Stimulated activated CD4-positive, alpha-beta T cell treated with anti-CD3 and anti-CD28 coated beads, TNF-alpha, amount 100 ng/mL, for 1 hour (primary cell): Measurements from ENCODE around the gene KIF1C.

Experiments used
- DNase-seq, 3 donors: peaks; one replicate each; pipeline ENCODE4 v3.0.0-alpha.2; 2020; ENCODE audit warnings: low read depth in 3 of 3, low spot score in 1 of 3

KIF1C gene

DNA sequence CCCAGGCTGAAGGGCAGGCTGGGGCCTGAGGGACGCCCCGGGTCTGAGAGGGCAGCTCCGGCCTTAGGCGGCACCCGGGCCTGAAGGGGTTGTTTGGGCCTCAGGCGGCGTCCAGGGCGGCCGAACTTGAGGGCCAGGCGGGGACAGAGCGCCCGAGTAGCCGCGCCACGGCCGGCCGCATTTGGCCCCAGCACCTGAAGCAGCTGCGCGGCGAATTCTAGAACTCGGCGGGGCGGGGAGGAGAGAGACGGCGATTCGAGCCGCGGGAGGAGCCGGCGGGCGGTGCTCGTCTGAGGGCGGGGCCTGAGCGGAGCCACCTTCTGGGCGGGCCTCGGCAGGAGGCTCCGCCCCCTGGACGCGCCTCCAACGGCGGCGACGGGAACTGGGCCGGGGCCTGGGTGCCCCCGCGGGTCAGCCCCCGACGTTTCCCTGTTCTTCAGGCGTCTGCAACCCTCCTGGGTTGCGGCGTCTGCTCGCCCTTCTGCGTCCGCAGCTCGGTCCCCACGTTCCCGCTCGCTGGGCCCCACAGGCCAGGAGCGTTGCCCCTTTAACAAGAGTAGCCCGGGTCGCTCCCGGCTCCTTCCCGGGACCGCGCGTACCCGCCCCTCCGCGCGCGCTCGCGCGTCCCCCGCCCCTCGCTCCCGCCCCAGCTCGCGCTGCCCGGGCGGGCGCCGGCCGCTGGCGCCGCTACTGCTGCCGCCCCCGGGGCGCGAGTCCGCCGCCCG, at the start of gene KIF1C, which contains the start of gene INCA1:
KIF1C (plus strand) TSS at position 649 of the 725 bp plus-strand sequence. CDS start 2,297 bp downstream, outside the sequence.
INCA1 (minus strand) TSS at position 221 of the 725 bp plus-strand sequence. CDS start 3,085 bp downstream, outside the sequence.
- DNase-seq = peak; percentile 79 to 85 (median 82)

- DNase-seq = peak; percentile 81 to 83 (median 81)
Observed at GRCh38 chr17:4948166-4948930, 49.4 kb upstream of the KIF1C start, which contains the start of gene PFN1. Gene PFN1 (minus strand): TSS chr17:4948530. CDS start chr17:4948394, 136 bp downstream.

DNA sequence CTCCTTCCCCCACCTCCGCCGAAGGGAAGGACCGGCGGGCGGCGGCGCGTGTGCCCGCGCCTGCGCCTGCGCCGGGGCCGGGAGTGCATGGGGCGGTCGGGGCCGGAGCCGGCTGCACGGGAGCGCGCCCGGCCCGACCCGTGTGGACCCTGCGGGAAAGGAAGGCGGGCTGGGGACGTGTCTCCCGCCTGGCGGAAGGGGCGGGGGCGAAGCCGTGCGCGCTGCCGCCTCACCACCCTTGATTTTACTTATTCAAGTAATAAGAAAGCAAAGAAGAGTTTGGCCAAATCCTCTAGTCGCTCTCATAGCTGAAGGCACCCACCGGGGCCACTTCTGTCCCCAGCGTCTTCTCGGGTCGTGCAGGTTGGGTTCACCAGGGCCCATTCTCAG, 48.8 kb upstream of the KIF1C start:
- peak in 2 of 3 donors; percentile 35 to 57 for DNase-seq

DNA sequence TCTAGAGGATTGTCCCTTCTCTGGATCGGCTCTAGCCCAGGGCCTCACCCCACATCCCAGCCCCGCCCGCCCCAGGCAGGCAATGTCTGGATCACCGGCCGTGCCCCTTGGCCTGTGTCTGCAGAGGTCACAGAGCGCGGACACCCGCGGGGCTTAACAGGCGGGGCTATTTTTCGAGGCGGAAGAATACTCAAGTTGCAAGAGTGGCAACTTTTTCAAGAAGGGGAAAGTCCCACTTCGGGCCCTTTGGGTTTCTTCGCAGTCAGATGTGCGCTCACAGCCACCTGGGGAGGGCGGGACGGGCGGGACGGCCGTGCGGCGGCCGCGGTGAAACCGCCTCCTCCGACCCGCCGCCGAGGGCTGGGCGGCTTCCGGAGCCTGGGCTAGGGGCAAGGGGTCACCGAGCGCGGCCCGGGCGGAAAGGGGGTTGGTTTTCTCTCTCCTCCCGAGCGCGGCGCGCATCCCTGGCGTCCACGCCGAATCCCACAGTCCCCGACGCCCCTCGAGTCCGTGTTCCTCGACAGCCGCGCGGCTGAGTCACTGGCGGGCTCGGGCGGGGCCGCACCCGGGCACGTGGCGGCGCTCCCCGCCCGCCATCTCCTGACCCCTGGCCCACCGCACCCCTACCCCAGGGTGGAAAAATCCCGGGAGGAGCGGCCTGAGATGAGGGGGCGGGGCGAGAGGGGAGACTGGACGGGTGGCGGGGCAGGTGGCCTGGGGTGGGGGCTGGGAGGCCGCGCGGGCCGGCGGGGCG, 48.3 kb upstream of the KIF1C start:
- DNase-seq = peak; percentile 52 to 66 (median 64)

DNA sequence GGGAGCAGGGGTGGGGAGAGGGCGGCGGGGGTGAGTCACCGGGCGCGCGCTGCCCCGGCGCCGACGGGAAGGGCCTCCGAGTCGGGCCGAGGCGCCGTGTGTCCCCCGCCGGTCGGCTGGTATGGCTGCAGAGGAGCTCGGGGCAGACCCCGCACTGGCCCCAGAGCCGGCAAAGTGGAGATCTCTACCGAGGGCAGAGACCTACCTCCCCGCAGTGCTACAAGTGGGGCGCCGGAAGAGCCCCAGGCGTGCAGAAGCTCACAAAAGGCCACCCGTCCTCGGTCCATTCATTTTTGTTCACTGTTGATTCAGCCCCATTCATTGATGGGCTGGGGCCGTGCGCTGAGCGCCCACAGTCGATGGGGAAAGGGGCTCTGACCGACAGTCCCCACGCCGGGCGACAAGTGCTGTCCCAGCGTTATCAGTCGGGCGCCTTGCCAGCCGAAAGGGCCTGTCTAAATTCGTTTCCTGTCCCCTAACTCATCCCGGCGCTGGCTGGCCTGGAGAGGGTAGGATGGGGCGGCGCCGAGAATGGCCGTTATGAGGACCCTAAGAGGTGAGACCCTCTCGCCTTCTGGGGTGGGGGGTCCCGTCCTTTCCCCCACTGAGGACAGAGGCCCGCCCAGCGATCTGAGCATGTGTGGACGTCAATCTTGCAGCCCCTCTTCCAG, 47.5 kb upstream of the KIF1C start:
- DNase-seq = peak in 1 of 3 donors; percentile 44

DNA sequence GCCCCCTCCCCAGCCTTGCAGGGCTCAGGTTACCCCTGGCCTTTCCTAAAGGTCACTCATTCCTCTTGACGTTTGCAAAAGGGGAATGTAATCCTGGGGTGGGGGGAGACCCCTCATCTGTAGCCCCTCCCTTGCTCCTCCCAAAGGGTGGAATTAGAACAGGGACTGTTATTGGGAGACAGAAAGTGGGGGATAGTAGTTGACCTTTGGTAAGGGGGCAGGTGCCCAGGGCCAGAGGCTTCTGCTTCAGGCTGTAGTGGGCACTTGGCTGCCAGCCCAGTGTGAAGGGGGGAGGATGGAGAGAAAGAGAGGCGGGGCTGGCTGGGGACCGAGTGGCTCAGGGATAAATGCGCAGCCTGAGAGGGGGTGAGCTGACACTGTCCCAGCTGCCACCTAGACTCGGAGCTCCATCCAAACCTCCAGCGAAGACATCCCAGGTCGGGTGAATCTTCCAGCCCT, 47.0 kb upstream of the KIF1C start, which contains the start of gene ENO3:
ENO3 (plus strand) TSS at position 374 of the 459 bp plus-strand sequence. CDS start 711 bp downstream, outside the sequence.
- DNase-seq = no peak

DNA sequence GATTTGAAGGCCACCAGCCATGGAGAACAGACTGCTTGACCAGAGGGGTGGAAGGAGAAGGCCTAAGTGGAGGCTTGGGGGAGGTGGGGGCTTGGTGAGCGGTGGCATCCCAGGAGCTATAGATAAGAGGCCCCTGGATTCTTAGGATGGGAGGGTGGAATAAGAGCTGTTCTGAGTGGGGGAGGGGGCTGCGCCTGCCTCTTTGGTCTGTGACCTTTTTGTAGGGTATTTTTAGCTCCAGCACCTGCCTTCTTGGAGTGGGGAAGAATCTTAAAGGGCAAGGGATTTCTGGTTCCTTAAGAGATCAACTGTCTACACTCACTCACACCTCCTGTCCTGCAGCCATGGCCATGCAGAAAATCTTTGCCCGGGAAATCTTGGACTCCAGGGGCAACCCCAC, 46.3 kb upstream of the KIF1C start:
- DNase-seq = no peak

GRCh38 chr17:4953451-4953961, 44.2 kb upstream of the KIF1C start:
- DNase-seq = no peak

- no peak for DNase-seq
Observed at GRCh38 chr17:4955091-4955490, 42.7 kb upstream of the KIF1C start.

GRCh38 chr17:4956493-4957061, 41.2 kb upstream of the KIF1C start:
- DNase-seq = peak in 1 of 3 donors; percentile 41

DNA sequence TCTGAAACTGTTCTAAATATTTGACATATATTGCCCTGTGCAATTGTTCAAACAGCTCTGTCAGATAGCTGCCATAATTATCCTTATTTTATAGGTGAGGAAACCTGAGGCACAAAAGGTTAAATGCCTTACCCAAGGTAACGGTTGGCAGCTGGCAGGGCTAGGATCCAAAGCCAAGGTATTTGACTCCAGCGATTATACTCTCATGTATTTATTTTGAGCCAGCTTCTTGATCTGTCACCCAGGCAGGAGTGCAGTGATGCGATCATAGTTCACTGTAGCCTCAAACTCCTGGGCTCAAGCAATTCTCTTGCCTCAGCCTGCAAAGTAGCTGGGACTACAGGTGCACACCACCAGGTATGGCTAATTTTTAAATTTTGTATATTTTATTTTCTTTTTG, 39.6 kb upstream of the KIF1C start:
- DNase-seq = no peak

DNA sequence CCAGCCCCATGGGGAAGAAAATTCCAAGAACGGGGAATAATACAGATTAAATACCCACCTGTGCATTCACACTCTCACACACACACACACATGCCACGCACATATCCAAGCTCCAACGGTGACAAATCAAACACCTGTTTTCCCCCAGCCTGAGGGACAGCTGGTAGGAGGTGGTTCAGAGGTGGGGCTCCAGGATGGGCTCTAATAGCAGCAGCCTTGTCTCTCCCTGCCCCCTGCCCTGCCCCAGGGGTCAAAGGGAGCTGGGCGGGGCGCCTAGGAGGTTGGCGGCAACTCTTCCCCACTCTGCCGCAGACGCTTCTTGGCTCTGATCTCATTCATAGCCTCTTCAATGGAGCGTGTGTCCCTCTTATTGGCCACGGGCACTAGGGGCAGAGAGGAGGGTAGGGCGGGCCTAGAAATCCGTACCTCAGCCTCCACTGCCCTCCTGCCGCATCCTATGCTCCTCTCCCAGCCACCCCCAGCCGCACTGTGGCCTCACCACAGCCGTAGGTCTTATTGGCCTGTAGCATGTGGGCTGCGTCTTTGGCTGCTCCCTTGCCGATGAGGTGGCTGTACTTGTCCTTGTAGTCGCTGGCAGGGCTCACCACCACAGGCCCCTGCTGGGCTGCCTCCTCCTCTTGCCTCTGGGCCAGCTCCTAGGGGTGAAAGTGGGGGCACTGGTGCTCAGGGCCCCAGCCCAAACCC, 38.3 kb upstream of the KIF1C start:
- no peak for DNase-seq

- no peak for DNase-seq
Observed at GRCh38 chr17:4960279-4960922, 37.3 kb upstream of the KIF1C start.

DNA sequence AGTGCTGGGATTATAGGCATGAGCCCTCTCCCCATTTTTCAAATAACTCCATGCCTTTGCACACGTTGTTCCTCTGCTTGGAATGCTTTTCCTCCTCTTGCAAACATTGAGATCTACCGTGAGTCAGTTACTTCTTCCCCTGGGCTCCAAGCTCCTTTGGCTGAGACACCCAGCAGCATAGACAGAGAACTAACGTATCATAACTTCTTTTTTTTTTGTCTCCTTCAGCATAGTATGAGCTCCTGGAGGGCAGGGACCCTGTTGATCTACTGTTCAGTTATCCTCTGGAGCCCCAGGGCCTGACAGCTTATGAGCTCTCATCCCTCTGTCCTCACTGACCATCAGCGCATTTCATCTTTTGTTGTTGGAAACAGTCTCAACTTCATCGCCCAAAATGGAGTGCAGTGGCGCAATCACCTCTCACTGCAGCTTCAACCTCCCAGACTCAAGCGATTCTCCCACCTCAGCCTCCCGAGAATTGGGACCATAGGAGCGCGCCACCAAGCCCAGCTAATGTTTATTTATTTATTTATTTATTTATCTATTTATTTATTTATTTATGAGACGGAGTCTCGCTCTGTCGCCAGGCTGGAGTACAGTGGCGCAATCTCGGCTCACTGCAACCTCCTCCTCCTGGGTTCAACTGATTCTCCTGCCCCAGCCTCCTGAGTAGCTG, 32.3 kb upstream of the KIF1C start:
- DNase-seq = no peak

DNA sequence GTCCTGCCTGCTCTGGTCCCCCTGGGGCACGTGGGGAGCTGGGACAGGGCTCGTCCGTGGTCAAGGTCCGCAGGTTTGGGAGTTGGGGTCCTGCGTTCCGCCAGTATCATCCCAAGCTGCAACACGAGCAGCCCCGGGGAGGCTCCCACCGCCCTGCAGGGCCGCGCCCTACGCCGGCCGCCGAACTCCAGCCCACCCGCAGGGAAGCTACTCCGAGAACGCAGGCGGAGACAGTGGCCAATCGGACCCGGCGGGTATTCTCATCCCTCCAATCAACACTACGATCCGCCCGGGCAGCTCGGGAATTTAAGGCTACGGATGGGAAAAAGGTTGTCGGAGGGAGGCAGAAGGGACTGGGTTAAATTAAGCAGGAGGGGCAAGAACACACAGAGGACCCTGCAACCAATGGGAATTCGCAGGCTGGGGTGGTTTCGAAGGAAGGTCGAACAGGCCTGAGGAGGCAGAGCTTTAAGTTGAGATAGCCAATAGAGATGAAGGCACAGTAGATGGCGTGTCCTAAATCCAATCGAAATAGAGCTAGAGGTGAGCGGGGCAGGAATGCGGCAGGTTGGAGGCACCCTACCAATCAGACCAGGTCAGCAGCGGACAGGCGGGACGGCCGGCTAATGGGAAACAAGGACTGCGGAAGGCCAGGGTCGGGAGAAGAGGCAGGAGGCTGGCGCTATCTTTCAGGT, 30.8 kb upstream of the KIF1C start:
- peak; percentile 75 to 93 (median 84) for DNase-seq

- DNase-seq = peak; percentile 86 to 92 (median 89)
Observed at GRCh38 chr17:4967539-4968485, 29.9 kb upstream of the KIF1C start, which contains the start of gene SPAG7. Gene SPAG7 (minus strand): TSS chr17:4967817. CDS start chr17:4967804, 13 bp downstream.
